HG02623 (cell line): ENCODE results near the gene TRIM39.
"Not testable (repeated sequence)": the region's sequence is repeated elsewhere in the genome, so short reads cannot be mapped to it uniquely, and the experiment has no call there.

Experiments used
- ATAC-seq: cut with Tn5 transposase; IDR thresholded peaks from one replicate; pipeline ENCODE4 v1.9.1; 2021; ENCODE audit warnings: moderate library complexity; ENCODE audit not compliant: unreplicated experiment

TRIM39 gene

DNA sequence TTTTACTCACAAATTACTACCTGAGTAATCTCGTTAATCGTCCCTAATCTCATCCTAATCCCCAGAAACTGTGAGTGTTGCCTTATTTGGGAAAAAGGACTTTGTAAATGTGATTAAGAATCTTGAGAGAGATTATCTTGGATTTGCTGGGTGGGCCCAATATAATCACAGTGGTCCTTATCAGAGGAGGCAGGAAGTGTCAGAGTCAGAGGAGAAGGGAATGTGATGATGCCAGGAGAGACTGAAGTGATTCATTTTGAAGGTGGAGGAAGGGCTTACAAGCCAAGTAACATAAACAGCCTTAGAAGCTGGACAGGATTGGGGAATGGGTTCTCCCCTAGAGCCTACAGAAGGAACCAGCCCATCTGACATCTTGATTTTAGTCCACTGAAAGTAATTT lies 34.9 kb downstream of the TRIM39 start:
- no peak for ATAC-seq

GRCh38 chr6:30363459-30363858 lies 36.7 kb downstream of the TRIM39 start:
- no peak for ATAC-seq

DNA sequence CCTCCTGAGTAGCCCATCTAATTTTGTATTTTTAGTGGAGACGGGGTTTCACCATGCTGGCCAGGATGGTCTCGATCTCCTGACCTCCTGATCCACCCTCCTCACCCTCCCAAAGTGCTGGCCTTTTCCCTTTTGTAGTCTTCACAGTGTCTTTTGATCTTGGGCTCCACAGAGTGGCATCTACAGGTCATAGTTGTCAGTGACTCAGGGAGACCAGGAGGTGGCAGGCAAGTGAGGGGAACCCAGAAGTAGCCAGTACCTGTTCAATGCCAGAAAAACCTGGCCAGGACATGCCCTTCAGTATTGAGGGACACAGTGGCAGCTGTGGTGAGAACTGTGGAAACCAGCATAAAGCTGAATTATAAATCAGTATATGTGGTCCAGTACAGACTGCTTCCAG lies 37.9 kb downstream of the TRIM39 start:
- ATAC-seq, result no peak

GRCh38 chr6:30369280-30369679 lies 42.6 kb downstream of the TRIM39 start:
- not testable (repeated sequence) for ATAC-seq

- ATAC-seq, result no peak
Observed at GRCh38 chr6:30378290-30378937, 51.7 kb downstream of the TRIM39 start.

DNA sequence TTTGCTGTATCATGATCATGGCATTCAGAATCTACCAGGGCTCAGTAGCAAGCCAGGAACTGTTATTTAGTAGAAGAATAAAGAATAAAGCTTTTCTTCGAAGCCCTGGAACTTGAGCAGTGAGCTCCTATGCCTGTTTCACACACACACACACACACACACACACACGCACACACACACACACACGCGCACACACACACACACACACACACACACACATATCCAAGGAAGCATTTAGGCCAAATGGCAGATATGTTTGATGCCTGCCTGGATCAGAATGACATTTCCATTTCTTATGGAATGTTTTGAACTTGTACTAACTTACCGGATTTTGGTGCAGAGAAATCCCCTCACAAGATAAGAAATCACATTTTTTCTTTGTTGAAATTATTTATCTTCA lies 53.7 kb downstream of the TRIM39 start:
- no peak for ATAC-seq

DNA sequence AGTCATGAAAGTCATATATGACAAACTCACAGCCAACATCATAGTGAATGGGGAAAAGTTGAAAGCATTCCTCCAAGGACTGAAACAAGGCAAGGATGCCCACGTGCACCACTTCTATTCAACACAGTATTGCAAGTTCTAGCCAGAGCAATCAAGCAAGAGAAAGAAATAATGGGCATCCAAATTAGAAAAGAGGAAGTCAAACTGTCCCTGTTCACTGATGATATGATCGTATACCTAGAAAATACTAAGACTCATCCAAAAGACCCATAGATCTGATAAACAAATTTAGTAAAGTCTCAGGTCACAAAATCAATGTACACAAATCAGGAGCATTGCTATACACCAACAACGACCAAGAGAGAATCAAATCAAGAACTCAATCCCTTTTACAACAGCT lies 59.4 kb downstream of the TRIM39 start:
- ATAC-seq, result no peak

DNA sequence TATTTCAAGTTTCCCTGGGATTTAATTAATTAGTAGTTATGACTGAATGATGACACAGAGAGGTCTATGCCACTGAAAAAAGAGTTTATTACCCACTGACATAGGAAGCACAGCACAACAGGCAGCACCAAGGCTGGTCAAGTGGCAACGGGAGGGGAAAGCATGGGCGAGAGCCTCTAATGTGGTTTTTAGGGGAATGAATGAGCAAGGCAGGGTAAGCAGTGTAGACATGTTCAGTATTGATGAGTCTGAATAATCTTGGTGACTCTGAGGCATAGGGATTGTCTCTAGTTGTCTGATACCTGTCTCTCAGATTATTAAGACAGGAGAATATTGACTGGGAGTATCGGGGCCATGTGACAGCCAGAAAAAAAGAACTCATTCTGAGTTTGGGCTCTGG lies 64.5 kb downstream of the TRIM39 start:
- no peak for ATAC-seq
